Measurements from ENCODE around the gene CDCA3. TPM values are rescaled to one million over a fixed set of nuclear protein-coding genes. Genes with fewer than 3 reads are reported as not detected.

The CDCA3 gene
- total RNA-seq, 1 donor from 2014 or later, result 51.7 TPM

GRCh38 chr12:6836851-6837250 is 14.2 kb downstream of the CDCA3 start:
- intact Hi-C loops (cut with micrococcal nuclease), result no loop called here

- intact Hi-C loops (cut with micrococcal nuclease), result loop anchor here (1.0 to 2.0 kb wide), 4 partner anchors 16 to 218 kb away; partner anchors contain the start of genes CDCA3, MLF2 and ZNF384
Observed at GRCh38 chr12:6834873-6835272, 16.2 kb downstream of the CDCA3 start.

- intact Hi-C loops (cut with micrococcal nuclease), result loop anchor here (2.0 kb wide), 1 partner anchor 145 kb away; the partner anchor contains the start of gene ZNF384
Observed at GRCh38 chr12:6834254-6834653, 16.8 kb downstream of the CDCA3 start.

- intact Hi-C loops (cut with micrococcal nuclease), result no loop called here
Observed at GRCh38 chr12:6833189-6833890, 17.7 kb downstream of the CDCA3 start.

DNA sequence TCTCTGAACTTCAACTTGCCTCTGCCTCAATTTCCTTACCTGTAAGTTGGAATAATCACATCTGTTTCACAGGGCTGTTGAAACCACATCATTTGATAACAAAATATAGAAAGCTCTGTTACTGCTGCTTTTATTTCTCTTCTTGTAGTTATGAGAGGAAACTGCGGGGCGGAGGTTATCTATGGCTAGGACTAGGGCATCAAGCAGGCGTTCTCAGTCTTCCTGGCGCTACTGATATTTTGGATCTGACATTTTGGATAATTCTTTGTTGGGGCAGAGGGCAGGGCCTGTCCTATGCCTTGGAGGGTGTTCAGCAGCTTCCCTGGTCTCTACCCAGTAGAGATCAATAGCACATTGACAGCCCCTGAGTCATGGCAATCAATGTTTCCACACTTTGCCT is 19.0 kb downstream of the CDCA3 start:
- intact Hi-C loops (cut with micrococcal nuclease), result no loop called here

DNA sequence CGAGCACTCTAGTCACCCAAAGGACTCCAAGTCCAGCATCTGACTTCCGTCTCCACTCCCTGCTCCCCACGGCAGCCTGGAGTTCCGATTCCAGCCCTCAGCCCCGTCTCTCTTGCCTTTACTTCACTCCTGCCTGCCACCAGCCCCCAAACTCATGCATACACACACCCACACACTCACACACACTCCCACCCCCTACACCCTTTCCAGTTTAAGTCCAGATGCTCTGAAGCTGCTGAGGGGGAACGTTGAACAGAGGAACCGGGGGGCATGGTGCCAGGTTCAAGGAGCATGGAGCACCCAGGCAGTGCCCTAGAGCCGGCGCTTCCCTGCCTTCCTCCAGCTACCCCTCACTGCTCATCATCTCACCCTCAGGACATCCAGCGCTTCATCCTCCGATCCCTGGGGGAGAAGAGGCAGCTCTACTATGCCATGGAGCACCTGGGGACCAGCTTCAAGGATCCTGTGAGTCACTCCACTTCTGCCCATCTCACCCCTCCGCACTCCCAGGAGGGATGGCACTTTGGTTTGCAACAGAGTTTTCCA is 19.6 kb downstream of the CDCA3 start:
- intact Hi-C loops (cut with micrococcal nuclease), result no loop called here

DNA sequence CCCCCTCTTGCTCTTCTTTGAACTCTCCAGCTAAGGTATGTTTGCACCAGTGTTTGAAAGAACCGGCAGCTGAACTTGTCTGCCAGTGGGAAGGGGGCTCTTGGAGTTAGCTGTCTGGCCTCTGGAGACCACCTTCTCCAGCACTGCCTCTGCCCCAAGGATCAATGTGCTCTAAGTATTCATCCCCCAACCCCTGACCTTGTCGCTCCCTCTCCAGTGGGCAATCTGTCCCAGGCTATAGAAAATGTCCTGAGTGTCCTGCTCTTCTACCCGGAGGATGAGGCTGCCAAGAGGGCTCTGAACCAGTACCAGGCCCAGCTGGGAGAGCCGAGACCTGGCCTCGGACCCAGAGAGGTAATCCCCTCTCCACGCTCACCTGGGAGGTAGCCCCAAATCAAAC is 20.1 kb downstream of the CDCA3 start:
- intact Hi-C loops (cut with micrococcal nuclease), result no loop called here

DNA sequence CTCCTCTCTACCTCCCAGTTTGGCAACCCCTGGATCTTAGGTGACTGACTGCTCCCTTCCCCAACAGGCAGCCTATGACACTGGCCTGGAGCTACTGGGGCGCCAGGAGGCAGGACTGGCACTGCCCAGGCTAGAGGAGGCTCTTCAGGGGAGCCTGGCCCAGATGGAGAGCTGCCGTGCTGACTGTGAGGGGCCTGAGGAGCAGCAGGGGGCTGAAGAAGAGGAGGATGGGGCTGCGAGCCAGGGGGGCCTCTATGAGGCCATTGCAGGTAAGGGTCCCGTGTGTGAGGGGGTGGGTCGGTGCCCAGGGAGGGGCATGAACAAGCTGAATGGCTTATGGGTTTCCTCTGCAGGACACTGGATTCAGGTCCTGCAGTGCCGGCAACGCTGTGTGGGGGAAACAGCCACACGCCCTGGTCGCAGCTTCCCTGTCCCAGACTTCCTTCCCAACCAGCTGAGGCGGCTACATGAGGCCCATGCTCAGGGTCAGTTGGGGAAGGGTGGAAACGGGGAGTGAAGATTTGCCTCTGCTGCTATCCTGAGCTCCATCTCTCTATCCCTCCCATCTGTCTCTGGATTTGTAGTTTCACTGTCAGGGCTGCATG is 20.7 kb downstream of the CDCA3 start:
- intact Hi-C loops (cut with micrococcal nuclease), result no loop called here

DNA sequence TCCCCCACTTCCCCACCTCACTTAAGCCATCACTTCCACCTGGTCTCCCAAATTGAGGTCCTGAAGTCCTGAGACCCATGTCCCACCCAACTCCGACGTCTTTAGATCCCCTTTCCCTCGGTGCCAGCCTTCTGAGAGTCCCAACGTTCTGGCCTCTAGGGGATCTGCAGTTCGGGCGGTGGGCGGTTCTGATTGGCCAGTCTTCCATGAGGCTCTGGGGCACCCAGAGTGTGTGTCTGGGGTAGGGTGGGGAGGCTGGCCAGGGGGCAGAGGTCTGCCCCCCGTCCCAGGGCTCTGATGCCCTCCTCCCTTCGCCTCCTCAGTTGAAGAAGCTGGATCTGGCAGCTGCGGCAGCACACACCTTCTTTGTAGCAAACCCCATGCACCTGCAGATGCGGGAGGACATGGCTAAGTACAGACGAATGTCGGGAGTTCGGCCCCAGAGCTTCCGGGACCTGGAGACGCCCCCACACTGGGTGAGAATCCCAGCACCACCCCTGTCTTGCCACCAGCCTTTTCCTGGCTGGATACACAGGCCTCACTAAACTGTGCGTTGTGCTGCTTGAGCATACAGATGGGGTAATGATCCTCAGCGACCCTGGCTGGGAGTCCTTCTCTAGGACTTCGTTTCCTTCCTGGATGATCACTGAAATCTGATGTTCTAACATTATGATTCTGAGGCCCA is 21.4 kb downstream of the CDCA3 start:
- intact Hi-C loops (cut with micrococcal nuclease), result loop anchor here (2.0 kb wide), 1 partner anchor 261 kb away; the partner anchor contains the start of gene NOP2

- intact Hi-C loops (cut with micrococcal nuclease), result loop anchor here (2.0 kb wide), 1 partner anchor 260 kb away; the partner anchor contains the start of gene NOP2
Observed at GRCh38 chr12:6828781-6829535, 22.1 kb downstream of the CDCA3 start.

DNA sequence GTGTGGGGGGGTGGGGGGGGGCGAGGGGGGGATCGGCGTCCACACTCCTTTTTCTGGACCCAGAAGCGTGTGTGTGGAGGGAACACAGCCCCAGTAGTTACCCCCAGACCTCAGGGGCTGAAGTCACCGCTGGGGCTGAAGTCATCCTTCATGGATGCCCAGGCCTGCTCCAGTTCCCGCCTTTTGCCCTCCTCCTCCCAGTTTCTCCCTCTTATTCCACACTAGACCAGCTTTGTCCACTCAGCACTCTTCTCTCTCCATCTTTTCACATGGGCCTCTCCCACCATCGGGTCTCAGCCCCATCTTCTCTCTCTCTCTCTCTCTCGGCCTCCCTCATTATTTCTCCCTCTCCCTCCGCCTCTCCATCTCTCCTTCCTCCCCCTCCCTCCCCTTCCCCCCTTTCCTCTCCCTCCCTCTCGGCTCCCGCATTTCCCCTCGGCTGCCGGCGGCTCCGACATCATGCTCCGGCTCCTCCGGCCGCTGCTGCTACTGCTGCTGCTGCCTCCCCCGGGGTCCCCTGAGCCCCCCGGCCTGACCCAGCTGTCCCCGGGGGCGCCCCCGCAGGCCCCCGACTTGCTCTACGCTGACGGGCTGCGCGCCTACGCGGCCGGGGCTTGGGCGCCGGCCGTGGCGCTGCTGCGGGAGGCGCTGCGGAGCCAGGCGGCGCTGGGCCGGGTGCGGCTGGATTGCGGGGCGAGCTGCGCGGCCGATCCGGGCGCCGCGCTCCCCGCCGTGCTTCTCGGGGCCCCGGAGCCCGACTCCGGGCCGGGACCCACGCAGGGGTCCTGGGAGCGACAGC is 22.9 kb downstream of the CDCA3 start, which contains the start of gene P3H3:
TSS of gene P3H3 (plus strand) at position 426 of the 799 bp plus-strand sequence. CDS start at position 460, 34 bp downstream.
- intact Hi-C loops (cut with micrococcal nuclease), result loop anchor here (2.0 kb wide), 1 partner anchor 259 kb away; the partner anchor contains the start of gene NOP2

GRCh38 chr12:6827437-6827911 is 23.6 kb downstream of the CDCA3 start:
- intact Hi-C loops (cut with micrococcal nuclease), result no loop called here

GRCh38 chr12:6826734-6827436 is 24.2 kb downstream of the CDCA3 start:
- intact Hi-C loops (cut with micrococcal nuclease), result no loop called here

GRCh38 chr12:6826125-6826733 is 24.9 kb downstream of the CDCA3 start:
- intact Hi-C loops (cut with micrococcal nuclease), result no loop called here

DNA sequence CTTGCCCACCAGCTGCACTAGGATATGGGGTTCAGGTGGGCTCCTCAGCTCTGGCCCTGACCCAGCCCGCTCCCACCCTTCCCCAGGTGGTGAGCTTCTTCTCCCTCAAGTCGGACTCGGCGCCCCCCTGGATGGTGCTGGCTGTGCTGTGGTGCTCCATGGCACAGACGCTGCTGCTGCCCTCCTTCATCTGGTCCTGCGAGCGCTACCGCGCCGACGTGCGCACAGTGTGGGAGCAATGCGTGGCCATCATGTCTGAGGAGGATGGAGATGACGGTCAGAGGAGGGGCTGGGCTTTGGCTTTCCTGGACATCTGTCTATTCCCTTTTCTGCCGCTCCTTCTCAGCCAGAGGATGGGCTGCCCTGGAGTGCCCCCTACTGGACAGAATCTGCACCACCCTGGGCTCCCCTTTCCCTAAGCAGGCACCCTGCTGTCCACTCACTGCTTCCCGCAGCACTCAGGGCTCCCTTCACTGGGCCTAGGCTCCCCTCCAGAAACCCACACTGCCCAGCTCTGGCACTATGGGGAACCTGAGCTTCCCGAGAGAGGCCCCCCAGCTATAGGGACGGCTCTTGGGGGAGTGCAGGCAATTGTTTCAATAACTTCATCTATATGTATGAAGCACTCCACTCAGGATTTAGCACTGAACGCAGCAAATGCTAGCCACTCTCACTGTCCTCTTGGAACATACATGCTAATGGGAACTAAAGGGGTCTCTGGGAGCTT is 25.5 kb downstream of the CDCA3 start:
- intact Hi-C loops (cut with micrococcal nuclease), result loop anchor here (1.0 to 2.0 kb wide), 6 partner anchors 33 to 208 kb away; partner anchors contain the start of gene MLF2

- intact Hi-C loops (cut with micrococcal nuclease), result loop anchor here (1.0 to 2.0 kb wide), 6 partner anchors 32 to 208 kb away; partner anchors contain the start of gene MLF2
Observed at GRCh38 chr12:6824901-6825381, 26.1 kb downstream of the CDCA3 start.

GRCh38 chr12:6824085-6824775 is 26.9 kb downstream of the CDCA3 start:
- intact Hi-C loops (cut with micrococcal nuclease), result loop anchor here (2.0 kb wide), 1 partner anchor 31 kb away; no protein-coding TSS in a partner anchor
